Fibroblast of pulmonary artery (primary cell): Measurements from ENCODE around the gene NCAPG2.
A peak's percentile ranks its signal among the peaks of the same experiment; 100 is the strongest.

ENCODE experiments used
- DNase-seq: peaks from one replicate; pipeline ENCODE4 v3.0.0-alpha.2; 2010; ENCODE audit warnings: low read depth
- H3K4me3 ChIP-seq: replicated peaks from 2 replicates; pipeline ENCODE4 v1.5.1; 2011; ENCODE audit warnings: low read depth, mild to moderate bottlenecking, control low read depth, low read length, moderate library complexity
- TF ChIP-seq, protein P1 (sequence below): IDR thresholded peaks from 2 replicates; pipeline ENCODE4 v1.5.1; 2011; ENCODE audit warnings: mild to moderate bottlenecking, control low read depth, low read length, inconsistent platforms; ENCODE audit errors: missing control alignments

NCAPG2 gene, protein sequence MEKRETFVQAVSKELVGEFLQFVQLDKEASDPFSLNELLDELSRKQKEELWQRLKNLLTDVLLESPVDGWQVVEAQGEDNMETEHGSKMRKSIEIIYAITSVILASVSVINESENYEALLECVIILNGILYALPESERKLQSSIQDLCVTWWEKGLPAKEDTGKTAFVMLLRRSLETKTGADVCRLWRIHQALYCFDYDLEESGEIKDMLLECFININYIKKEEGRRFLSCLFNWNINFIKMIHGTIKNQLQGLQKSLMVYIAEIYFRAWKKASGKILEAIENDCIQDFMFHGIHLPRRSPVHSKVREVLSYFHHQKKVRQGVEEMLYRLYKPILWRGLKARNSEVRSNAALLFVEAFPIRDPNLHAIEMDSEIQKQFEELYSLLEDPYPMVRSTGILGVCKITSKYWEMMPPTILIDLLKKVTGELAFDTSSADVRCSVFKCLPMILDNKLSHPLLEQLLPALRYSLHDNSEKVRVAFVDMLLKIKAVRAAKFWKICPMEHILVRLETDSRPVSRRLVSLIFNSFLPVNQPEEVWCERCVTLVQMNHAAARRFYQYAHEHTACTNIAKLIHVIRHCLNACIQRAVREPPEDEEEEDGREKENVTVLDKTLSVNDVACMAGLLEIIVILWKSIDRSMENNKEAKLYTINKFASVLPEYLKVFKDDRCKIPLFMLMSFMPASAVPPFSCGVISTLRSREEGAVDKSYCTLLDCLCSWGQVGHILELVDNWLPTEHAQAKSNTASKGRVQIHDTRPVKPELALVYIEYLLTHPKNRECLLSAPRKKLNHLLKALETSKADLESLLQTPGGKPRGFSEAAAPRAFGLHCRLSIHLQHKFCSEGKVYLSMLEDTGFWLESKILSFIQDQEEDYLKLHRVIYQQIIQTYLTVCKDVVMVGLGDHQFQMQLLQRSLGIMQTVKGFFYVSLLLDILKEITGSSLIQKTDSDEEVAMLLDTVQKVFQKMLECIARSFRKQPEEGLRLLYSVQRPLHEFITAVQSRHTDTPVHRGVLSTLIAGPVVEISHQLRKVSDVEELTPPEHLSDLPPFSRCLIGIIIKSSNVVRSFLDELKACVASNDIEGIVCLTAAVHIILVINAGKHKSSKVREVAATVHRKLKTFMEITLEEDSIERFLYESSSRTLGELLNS

DNA sequence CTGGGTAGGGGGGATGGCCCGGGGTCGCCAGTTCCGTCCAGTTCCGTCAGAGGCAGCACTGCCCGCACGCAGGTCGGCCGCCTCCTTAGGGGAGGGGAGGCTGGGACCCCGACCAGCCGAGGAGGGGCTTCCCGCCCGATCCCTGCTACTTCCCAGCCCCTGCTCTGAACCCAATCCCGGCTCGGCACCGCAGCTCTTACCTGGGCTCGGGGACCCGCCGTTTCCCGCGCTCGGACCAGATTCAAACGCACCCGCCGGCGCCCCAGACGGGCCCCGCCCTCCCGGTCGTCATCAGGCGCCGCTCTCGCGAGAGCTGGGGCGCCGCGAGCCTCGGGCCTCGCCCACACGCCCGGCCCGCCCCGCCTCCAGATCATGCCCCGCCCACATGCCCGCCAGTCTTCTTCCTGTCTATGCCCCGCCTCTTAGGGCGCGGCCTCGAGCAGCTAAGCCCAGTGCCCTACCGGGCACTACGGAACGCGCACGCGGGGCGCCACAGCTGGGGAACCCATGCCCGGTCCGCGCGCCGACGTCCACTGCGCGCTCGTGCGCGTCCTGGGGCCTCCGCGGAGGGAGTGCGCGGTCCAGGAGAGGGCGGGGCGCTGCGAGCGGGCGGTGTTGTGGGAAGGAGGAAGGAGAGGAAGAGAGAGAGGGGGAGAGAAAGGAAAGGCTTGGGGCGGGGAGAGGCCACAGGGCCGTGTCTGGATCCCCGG lies at the start of gene NCAPG2:
Gene NCAPG2 (minus strand): TSS at position 281 of the 710 bp plus-strand sequence. CDS start 2,905 bp downstream, outside the sequence.
- peak; percentile 98 for DNase-seq
- TF ChIP-seq, protein P1, sequence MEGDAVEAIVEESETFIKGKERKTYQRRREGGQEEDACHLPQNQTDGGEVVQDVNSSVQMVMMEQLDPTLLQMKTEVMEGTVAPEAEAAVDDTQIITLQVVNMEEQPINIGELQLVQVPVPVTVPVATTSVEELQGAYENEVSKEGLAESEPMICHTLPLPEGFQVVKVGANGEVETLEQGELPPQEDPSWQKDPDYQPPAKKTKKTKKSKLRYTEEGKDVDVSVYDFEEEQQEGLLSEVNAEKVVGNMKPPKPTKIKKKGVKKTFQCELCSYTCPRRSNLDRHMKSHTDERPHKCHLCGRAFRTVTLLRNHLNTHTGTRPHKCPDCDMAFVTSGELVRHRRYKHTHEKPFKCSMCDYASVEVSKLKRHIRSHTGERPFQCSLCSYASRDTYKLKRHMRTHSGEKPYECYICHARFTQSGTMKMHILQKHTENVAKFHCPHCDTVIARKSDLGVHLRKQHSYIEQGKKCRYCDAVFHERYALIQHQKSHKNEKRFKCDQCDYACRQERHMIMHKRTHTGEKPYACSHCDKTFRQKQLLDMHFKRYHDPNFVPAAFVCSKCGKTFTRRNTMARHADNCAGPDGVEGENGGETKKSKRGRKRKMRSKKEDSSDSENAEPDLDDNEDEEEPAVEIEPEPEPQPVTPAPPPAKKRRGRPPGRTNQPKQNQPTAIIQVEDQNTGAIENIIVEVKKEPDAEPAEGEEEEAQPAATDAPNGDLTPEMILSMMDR: no peak
- peak within 1 kb of the TSS; percentile 91 for H3K4me3 ChIP-seq

DNA sequence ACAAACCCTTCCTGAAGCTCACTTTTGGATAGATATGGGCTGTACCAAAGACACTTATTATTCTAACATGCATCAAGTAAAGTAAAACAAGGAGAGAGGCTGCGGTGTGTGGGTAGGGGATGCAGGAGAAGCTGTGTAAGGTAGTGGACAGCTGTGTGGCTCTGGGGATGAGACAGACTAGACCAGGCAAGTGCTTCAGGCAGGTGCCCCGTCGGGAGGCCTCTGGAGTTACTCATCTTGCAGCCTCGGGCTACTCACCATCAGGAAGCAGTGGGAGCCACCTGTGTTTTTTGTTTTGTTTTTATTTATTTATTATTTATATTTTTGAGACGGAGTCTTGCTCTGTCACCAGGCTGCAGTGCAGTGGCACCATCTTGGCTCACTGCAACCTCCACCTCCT lies 49.3 kb upstream of the NCAPG2 start:
- TF ChIP-seq, protein P1: no peak
- DNase-seq: no peak
- no peak overlapping the region for H3K4me3 ChIP-seq

DNA sequence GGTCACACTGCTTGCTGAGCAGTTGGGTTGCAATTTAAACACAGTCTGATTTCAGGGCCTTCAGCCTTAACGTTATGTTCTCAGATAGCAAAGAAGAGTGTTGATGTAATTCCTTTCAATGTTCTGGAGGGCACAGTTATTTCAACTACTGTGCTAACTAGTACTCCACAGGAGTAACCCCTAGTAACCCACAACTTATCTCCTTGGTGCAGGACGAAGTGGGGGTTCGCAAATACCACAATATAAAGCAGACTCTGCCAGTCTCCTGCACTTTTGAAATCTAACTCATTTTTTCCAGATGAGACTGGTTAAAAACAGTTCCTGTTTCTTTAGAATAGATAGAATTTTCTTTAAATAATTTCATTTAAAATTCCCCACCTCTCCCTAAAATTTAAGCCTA lies 47.1 kb upstream of the NCAPG2 start:
- no peak overlapping the region for H3K4me3 ChIP-seq
- TF ChIP-seq, protein P1: no peak
- no peak for DNase-seq

DNA sequence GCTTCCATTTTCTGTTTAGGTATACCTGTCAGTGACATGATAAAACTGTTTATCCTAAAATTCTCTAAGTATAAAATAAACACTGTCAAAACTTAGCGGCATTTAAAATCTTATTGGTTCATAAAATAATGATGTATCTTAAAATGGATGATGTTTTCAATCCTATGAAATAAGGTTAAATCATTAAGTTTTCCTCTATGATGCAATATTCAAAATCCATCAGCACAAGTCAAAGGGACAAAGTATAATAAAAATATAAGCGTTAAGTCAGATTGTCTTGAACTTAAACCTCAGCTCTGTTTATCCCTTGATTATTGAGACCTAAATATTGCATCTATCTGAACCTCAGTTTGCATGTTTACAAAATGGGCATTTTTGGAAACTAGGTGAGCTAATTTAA lies 46.6 kb upstream of the NCAPG2 start:
- H3K4me3 ChIP-seq: no peak overlapping the region
- no peak for DNase-seq
- TF ChIP-seq, protein P1: no peak

DNA sequence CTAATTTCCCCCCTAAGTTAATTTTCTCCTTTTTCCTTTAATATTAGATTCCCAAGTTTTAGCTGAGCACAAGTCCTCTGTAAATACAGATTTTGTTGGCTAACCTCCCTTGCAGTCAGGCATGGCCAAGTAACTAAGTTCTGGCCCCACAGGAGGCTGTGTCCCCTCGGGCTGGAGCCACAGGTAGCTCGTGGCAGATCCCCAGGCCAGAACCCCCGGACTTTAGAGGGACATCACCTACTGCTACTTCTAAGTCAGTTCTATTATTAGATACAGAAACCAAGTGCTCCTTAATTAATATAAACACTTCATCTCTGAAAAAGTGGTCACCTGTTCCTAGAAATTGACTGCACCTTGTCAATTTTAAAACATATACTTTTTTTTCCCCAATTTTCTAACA lies 46.1 kb upstream of the NCAPG2 start:
- DNase-seq: no peak
- TF ChIP-seq, protein P1: no peak
- H3K4me3 ChIP-seq: no peak overlapping the region

DNA sequence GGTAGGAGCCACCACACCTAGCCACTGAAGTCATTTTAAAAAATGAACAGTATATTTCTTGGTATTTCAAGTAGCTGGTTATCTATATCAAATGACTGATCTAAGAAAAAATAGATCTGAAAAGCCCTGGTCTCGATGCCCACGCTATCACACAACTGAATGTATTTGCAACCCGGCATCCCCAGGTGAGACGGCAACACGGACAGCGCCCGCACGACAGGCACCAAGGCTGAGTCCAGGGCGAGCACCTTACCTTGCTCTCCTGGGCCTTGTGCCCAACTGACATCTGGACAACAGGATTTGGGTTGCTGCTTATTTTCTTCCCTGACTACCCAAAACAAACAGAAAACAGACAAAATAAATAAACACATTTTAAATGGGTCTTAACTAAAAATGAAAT lies 44.8 kb upstream of the NCAPG2 start:
- DNase-seq: no peak
- TF ChIP-seq, protein P1: no peak
- no peak overlapping the region for H3K4me3 ChIP-seq
